ENCODE results near the gene WIPF3. TPM values are rescaled to one million over a fixed set of nuclear protein-coding genes. Genes with fewer than 3 reads are reported as not detected.

The WIPF3 gene
- total and polyA plus RNA-seq, 10 of the 15 experiments (the other 5 are each of a cell fraction or from before 2014, with no cell fraction given), result 0.03 to 0.05 TPM; not detected in 8

DNA sequence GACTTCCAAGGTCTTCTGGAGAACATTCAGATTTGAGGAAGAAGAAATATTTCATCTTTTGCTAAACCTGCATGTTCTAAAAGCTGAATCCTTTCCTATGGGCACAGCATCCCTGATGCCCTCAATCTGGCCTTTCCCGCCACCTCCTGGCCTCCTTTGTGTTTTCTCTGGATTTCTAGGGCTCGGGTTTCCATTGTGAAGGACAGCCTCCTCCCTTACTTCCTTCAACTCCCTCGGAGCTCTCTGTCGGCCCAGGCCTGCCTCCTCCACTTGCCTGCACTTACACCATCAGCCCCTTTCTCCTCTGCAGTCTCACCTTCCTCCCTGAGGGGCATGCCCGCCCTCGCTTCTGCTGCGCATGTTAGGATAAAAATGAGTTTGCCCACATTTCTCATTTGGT is 75.4 kb downstream of the WIPF3 start (continued):
- no peak for TF ChIP-seq ZNF592 (IDR thresholded peaks at IDR 0.05)
- no peak for TF ChIP-seq NR2C1 (IDR thresholded peaks at IDR 0.05)
- no peak for TF ChIP-seq SUPT20H (IDR thresholded peaks at IDR 0.05; ENCODE audit: borderline replicate concordance, control insufficient read depth, low read depth, low read length)
- TF ChIP-seq IKZF2 (IDR thresholded peaks at IDR 0.05), result no peak
- no peak for TF ChIP-seq YBX1 (IDR thresholded peaks at IDR 0.05)
- TF ChIP-seq NFIC (IDR thresholded peaks at IDR 0.05; ENCODE audit: low read depth, low read length), result no peak

DNA sequence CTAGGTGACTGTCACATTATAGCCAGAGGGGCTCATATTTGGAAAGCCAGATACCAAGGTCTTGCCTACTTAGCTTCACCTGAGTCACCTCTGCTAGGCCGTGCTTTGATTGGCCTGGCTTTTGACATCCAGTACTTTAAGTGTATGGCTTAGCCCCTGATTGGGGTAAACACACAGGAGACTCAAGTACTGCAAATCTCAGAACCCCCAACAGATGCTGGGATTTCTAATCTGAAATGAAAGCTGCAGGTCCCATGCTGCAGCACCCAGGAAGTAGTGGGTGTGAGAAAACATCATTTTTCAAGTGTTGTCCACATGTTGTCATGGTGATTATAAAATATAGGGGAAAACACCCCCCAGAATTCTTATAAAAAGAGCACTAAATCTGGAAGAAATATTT is 76.2 kb downstream of the WIPF3 start:
- no peak overlapping the region for H3K27ac ChIP-seq (ENCODE audit: control insufficient read depth, insufficient read depth)

More for the DNA sequence above, 76.2 kb downstream of the WIPF3 start:
- Histone ChIP-seq H4K20me1 (ENCODE audit: control insufficient read depth, insufficient read depth) (no peaks in the 10 kb centered on the region), H3K4me2 (ENCODE audit: control insufficient read depth, insufficient read depth) (no peak overlapping the region), H3K27me3 (replicated peaks in 1 of 2; ENCODE audit: control insufficient read depth in 2 of 2, insufficient read depth in 2 of 2, low read length in 1 of 2) (no peaks in the 10 kb centered on the region; a peak in 2 of 4 replicates), H3K4me1 (ENCODE audit: control insufficient read depth, insufficient read depth, low read length) (no peaks in the 10 kb centered on the region), H3K36me3 (ENCODE audit: control insufficient read depth in 2 of 2, insufficient read depth in 2 of 2, low read length in 1 of 2) (no peaks in the 10 kb centered on the region), H3K9me3 (replicated peaks; ENCODE audit: control insufficient read depth, insufficient read depth, low read length) (no peaks in the 10 kb centered on the region), H2AFZ (ENCODE audit: control insufficient read depth, low read depth, low read length) (no peak overlapping the region), H3K4me3 (no peak overlapping the region), H3K9ac (ENCODE audit: control insufficient read depth, insufficient read depth, low read length) (no peak overlapping the region), H3K79me2 (ENCODE audit: control insufficient read depth, insufficient read depth, low read length) (no peaks in the 10 kb centered on the region)
- POLR2A ChIA-PET, result no interaction called here
- TF ChIP-seq DPF2 (IDR thresholded peaks at IDR 0.05) (no peak), SRF (IDR thresholded peaks at IDR 0.05; ENCODE audit: low read depth in 2 of 2, low read length in 2 of 2) (no peak)
- TF ChIP-seq, protein P1, sequence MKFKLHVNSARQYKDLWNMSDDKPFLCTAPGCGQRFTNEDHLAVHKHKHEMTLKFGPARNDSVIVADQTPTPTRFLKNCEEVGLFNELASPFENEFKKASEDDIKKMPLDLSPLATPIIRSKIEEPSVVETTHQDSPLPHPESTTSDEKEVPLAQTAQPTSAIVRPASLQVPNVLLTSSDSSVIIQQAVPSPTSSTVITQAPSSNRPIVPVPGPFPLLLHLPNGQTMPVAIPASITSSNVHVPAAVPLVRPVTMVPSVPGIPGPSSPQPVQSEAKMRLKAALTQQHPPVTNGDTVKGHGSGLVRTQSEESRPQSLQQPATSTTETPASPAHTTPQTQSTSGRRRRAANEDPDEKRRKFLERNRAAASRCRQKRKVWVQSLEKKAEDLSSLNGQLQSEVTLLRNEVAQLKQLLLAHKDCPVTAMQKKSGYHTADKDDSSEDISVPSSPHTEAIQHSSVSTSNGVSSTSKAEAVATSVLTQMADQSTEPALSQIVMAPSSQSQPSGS (IDR thresholded peaks at IDR 0.05; ENCODE audit: low read length), result no peak
- 91% methylated on average over 1 of the region's 1 CpG for WGBS (ENCODE audit: insufficient coverage, insufficient replicate concordance, low lambda C conversion rate, missing lambda C conversion rate)
- ATAC-seq, result no peak
- RAD21 ChIA-PET (ENCODE audit: unreplicated experiment), result no interaction called here
- SMC1A ChIA-PET (ENCODE audit: uncharacterized antibody, unreplicated experiment), result no interaction called here
- no peak for DNase-seq (ENCODE audit: low read depth, low spot score)
- intact Hi-C loops (cut with micrococcal nuclease; ENCODE audit: unreplicated experiment) (no loop called here), in situ Hi-C loops (cut with MboI) (loop anchor here (5.0 kb wide), 1 partner anchor 180 kb away; no protein-coding TSS in a partner anchor)
- no TSS peak for BruUV-seq (replicated peaks)
- FAIRE-seq, result no peak
- CTCF ChIA-PET, result no interaction called here

Measured in GM12878 (cell line).